GM12801 (cell line): ENCODE results near the gene MYO5A.

Experiments used
- TF ChIP-seq, protein P1 (sequence below): IDR thresholded peaks from one replicate; pipeline ENCODE4 v1.5.1; 2011; ENCODE audit warnings: control low read depth; ENCODE audit not compliant: insufficient read length; ENCODE audit errors: extremely low read depth

MYO5A gene

DNA sequence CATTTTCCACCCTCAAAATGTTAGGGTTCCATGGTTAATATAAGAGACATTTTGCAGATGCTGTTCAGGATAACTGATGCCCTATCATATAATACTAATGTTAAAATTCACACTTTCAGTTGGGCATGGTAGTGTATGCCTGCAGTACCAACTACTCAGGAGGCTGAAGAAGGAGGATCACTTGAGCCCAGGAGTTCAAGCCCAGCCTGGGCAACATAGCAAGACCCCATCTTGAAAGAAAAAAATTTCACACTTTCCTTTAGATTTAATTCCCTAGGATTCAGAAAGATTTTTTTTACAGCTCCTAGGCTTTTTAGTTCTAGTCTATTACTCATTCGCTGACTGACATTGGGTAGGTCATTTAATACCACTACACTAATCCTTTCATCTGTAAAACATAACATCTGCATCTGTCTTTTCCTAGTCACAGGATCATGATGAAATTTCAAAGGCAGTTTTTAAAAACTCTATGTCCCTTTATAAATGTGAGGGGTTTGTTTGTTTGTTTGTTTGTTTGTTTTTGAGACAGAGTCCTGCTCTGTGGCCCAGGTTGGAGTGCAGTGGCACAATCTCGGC, 103.7 kb downstream of the MYO5A start:
- TF ChIP-seq, protein P1, sequence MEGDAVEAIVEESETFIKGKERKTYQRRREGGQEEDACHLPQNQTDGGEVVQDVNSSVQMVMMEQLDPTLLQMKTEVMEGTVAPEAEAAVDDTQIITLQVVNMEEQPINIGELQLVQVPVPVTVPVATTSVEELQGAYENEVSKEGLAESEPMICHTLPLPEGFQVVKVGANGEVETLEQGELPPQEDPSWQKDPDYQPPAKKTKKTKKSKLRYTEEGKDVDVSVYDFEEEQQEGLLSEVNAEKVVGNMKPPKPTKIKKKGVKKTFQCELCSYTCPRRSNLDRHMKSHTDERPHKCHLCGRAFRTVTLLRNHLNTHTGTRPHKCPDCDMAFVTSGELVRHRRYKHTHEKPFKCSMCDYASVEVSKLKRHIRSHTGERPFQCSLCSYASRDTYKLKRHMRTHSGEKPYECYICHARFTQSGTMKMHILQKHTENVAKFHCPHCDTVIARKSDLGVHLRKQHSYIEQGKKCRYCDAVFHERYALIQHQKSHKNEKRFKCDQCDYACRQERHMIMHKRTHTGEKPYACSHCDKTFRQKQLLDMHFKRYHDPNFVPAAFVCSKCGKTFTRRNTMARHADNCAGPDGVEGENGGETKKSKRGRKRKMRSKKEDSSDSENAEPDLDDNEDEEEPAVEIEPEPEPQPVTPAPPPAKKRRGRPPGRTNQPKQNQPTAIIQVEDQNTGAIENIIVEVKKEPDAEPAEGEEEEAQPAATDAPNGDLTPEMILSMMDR = no peak

DNA sequence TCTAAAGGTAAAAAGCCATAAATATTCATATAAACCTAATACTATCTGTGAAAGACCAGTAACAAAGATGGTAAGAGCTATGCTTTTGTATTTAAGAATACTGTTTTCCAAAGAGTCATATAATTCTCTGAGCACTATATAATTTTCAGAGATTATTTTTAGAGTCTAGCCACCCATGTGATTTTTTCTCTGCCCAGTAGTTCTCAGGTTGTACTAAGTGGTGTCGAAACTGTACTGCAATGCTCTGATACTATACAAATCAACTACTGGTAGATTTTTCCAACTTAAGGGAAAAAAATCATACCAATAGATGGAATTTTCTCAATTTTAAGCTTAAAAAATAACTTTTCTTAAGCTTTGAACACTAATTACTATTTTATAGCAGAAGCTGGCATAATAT, 104.8 kb downstream of the MYO5A start:
- TF ChIP-seq, protein P1 = no peak

DNA sequence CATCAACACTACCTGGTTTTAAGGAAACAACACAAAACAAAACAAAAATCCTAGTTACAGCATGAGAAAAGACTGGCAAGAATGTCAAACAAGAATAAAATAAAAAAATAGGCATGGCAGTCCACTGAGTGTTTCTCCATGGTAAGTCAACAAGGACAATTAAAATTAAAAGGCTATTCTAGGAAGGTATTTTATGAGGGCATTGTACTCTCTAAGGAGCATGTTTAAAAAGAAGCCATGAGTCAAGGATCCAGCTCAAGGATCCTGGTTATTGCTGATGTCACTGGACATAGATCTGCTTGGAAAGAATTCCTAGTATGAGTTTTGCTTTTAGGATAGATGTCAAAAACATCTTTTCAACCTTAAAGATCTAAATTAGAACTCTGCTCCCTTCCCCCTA, 106.7 kb downstream of the MYO5A start:
- TF ChIP-seq, protein P1 = no peak

DNA sequence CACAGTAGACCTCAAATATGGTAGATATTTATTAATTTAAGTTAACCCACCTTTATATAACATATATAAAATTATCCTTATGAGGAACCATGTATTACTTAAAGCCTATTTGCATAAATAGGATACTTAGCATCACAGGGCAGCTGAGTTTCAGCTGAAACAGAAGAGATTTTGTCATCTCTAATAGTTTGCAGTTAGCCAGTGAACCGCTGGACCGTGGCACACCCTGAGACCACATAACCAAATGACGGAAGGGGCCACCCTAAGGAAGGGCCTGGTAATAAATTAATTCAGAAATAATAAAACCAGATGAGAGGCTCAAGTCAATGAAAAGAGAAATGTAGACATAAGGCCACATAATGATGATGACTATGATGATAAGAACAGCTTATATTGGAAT, 107.7 kb downstream of the MYO5A start:
- TF ChIP-seq, protein P1 = no peak

DNA sequence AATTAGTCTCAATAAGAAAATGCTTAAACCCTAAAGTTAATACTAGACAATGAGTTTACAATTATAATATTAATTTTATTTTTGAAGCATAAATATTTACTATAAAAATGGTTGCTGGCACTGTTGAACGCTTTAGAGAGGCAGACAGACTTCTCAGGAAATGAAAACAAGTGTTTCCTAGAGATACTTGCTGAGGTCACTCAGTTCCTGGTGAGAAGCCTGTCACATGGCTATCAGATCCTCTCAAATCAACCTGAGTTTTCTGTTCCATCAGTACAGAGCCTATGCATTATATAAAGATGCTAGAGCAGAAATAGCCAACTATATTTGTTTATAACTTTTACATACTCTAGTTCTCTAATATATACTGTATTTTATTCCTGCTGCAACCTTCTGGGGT, 109.2 kb downstream of the MYO5A start:
- TF ChIP-seq, protein P1 = no peak

DNA sequence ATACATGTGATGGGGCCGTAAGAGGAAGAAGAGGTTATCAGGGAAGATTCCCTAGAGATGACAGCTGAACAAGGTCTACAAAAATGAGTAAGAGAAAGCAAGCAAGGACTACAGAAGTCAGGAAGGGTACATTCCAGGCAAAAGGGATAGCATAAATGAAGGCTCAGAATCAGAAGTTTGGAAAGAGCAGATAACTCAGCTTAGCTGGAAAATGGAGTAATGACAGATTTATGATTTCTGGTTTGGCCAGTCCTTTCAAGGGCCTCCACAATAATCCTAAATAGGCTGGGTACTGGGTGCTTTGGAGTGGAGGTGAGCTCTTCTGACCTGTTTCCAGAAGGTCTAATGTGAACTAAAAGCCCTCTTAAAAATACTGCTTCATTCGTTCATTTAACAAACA, 110.7 kb downstream of the MYO5A start:
- TF ChIP-seq, protein P1 = no peak

DNA sequence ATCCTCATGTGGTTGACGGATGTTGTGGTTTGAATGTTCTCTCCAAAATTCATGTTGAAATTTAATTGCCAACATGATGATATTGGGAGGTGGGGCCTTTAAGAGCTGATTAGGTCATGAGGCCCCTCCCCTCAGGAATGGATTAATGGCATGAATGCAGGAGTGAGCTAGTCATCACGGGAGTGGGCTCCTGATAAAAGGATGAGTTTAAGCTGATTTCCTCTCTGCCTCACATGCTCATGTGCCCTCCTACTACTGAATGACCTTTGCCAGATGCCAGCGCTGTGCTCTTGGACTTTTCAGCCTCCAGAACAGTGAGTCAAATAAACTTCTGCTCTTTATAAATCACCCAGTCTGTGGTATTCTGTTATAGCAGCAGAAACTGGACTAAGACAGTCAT, 111.2 kb downstream of the MYO5A start:
- TF ChIP-seq, protein P1 = no peak

DNA sequence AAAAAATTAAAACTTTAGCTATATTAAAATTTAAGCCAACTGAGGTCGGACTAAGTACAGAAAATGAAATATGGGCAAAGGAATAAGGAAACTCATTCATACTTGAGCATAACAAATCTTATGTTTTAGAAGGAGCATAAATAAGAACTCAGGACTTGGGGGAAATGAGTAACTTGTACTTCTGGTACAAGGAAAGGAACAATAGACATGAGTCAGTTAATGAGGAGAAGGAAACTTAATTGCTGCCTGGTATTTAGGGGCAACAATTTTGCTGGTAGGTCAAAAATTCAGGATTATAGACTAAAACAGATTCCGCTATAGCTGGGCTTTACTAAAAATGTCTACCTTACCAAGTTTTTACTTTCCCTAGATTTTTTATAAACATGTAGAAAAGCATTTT, 113.1 kb downstream of the MYO5A start:
- TF ChIP-seq, protein P1 = no peak
